H1 (cell line): ENCODE measurements around the gene ARHGEF16.

Source experiments
- CHD2 ChIP-seq: IDR thresholded peaks from 2 replicates; pipeline ENCODE4 v1.6.1; 2012; ENCODE audit warnings: low read length, improper control_type of control experiment
- EP300 ChIP-seq, 2 experiments: IDR thresholded peaks; 1 replicate in 1 of 2; 2 replicates in 1 of 2; pipeline ENCODE4 v1.6.1; 2011 to 2012; ENCODE audit warnings: low read depth in 2 of 2, low read length in 2 of 2, mild to moderate bottlenecking in 2 of 2, borderline replicate concordance in 1 of 2, inconsistent platforms in 1 of 2, moderate library complexity in 1 of 2
- NRF1 ChIP-seq: IDR thresholded peaks from 2 replicates; pipeline ENCODE4 v1.6.1; 2011; ENCODE audit warnings: mild to moderate bottlenecking, low read depth, low read length, improper control_type of control experiment
- POLR2A ChIP-seq, 2 experiments: IDR thresholded peaks; 1 replicate in 1 of 2; 2 replicates in 1 of 2; pipeline ENCODE4 v1.6.1; 2011; ENCODE audit warnings: low read depth in 2 of 2, low read length in 2 of 2, mild to moderate bottlenecking in 2 of 2; ENCODE audit errors: control extremely low read depth in 1 of 2
- POU5F1 ChIP-seq: IDR thresholded peaks from 2 replicates; pipeline ENCODE4 v1.6.1; 2011; ENCODE audit warnings: low read depth, mild to moderate bottlenecking, low read length, moderate library complexity
- RFX5 ChIP-seq: IDR thresholded peaks from 2 replicates; pipeline ENCODE4 v1.6.1; 2011; ENCODE audit warnings: low read depth, low read length, improper control_type of control experiment, borderline replicate concordance
- RXRA ChIP-seq: IDR thresholded peaks from 2 replicates; pipeline ENCODE4 v1.6.1; 2011; ENCODE audit warnings: low read depth, mild to moderate bottlenecking, low read length, moderate library complexity; ENCODE audit not compliant: insufficient read depth
- TAF1 ChIP-seq: IDR thresholded peaks from 2 replicates; pipeline ENCODE4 v1.6.1; 2011; ENCODE audit warnings: mild to moderate bottlenecking, low read depth, low read length
- ZNF274 ChIP-seq: IDR thresholded peaks from 2 replicates; pipeline ENCODE4 v1.7.0; 2012; ENCODE audit warnings: low read length, borderline replicate concordance; ENCODE audit errors: extremely low read depth
- TF ChIP-seq, protein P1 (sequence below), 3 experiments: IDR thresholded peaks; 1 replicate in 2 of 3; 2 replicates in 1 of 3; pipeline versions ENCODE4 v1.5.1 to v1.6.1; 2011; ENCODE audit warnings: low read length in 3 of 3, mild to moderate bottlenecking in 3 of 3, inconsistent platforms in 2 of 3, low read depth in 1 of 3, moderate library complexity in 1 of 3; ENCODE audit not compliant: insufficient read depth in 1 of 3; ENCODE audit errors: control extremely low read depth in 1 of 3
- TF ChIP-seq, protein P2 (sequence below): IDR thresholded peaks from 2 replicates; pipeline ENCODE4 v1.6.1; 2012; ENCODE audit warnings: inconsistent platforms
- TF ChIP-seq, protein P3 (sequence below): IDR thresholded peaks from 2 replicates; pipeline ENCODE4 v1.6.1; 2012; ENCODE audit warnings: low read length, inconsistent platforms

DNA sequence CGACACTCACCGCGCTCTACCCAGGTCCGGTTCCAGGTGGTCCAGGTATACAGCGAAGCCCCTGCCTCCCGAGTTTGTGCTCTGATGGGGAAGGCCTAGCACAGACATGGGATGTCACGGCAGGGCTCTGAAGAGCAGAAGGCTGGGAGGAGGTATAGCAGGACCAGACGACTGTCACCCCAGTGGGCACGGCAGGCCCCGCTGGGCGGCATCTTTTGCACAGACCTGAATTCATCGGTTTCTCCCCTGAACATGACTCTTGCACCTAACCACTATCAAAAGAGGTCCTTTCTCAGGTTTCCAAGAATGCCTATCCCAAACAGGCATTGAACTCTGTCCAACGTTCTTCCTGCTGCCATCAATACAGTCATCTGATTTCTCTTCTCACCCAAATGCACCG lies 30.6 kb downstream of the ARHGEF16 start:
- TF ChIP-seq CHD2 (no peak), EP300 (IDR thresholded peaks at IDR 0.05; ENCODE audit: borderline replicate concordance in 1 of 2, low read depth in 2 of 2, low read length in 2 of 2) (no peak), ZNF274 (no peak), RFX5 (no peak), POU5F1 (no peak), POLR2A (IDR thresholded peaks at IDR 0.05; ENCODE audit: control extremely low read depth in 1 of 2, low read depth in 2 of 2, low read length in 2 of 2) (no peak), NRF1 (no peak), RXRA (no peak), TAF1 (no peak)
- TF ChIP-seq, protein P1, sequence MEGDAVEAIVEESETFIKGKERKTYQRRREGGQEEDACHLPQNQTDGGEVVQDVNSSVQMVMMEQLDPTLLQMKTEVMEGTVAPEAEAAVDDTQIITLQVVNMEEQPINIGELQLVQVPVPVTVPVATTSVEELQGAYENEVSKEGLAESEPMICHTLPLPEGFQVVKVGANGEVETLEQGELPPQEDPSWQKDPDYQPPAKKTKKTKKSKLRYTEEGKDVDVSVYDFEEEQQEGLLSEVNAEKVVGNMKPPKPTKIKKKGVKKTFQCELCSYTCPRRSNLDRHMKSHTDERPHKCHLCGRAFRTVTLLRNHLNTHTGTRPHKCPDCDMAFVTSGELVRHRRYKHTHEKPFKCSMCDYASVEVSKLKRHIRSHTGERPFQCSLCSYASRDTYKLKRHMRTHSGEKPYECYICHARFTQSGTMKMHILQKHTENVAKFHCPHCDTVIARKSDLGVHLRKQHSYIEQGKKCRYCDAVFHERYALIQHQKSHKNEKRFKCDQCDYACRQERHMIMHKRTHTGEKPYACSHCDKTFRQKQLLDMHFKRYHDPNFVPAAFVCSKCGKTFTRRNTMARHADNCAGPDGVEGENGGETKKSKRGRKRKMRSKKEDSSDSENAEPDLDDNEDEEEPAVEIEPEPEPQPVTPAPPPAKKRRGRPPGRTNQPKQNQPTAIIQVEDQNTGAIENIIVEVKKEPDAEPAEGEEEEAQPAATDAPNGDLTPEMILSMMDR (IDR thresholded peaks at IDR 0.05; ENCODE audit: control extremely low read depth in 1 of 3, insufficient read depth in 1 of 3, low read depth in 1 of 3, low read length in 3 of 3) = no peak
- TF ChIP-seq, protein P2, sequence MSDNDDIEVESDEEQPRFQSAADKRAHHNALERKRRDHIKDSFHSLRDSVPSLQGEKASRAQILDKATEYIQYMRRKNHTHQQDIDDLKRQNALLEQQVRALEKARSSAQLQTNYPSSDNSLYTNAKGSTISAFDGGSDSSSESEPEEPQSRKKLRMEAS = no peak
- TF ChIP-seq, protein P3, sequence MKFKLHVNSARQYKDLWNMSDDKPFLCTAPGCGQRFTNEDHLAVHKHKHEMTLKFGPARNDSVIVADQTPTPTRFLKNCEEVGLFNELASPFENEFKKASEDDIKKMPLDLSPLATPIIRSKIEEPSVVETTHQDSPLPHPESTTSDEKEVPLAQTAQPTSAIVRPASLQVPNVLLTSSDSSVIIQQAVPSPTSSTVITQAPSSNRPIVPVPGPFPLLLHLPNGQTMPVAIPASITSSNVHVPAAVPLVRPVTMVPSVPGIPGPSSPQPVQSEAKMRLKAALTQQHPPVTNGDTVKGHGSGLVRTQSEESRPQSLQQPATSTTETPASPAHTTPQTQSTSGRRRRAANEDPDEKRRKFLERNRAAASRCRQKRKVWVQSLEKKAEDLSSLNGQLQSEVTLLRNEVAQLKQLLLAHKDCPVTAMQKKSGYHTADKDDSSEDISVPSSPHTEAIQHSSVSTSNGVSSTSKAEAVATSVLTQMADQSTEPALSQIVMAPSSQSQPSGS = no peak
